SH-SY5Y (cell line): ENCODE measurements around the gene SLC2A6.

ENCODE experiments used
- GATA2 ChIP-seq: IDR thresholded peaks from 2 replicates; pipeline ENCODE4 v1.6.1; 2011; ENCODE audit warnings: mild to moderate bottlenecking, low read depth, low read length
- GATA3 ChIP-seq: IDR thresholded peaks from 2 replicates; pipeline ENCODE4 v1.6.1; 2011; ENCODE audit warnings: low read depth, mild to moderate bottlenecking, low read length, moderate library complexity

DNA sequence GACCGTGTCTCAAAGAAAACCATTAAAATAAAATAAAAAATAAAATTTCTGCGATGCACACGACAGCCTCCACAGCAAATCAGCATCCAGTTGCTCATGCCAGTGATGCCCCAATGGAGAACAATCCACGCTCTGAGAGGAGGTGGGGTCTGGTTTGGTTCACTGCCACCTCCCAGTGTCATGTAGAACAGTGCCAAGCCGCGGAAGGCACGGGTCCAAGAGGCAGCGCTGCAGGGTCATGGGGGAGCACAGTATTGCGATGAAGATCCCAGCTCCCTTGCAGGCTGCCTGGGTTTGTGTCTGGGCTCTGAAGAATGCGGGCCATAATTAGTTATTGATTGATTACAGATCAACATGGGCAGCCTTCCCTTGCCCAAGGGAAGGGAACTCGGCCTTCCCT, 25.2 kb downstream of the SLC2A6 start:
- no peak for TF ChIP-seq GATA2
- TF ChIP-seq GATA3 = no peak
